Measurements from ENCODE around the gene PCDHGB5.
"Not testable (repeated sequence)": the region's sequence is repeated elsewhere in the genome, so short reads cannot be mapped to it uniquely, and the experiment has no call there.

Gene PCDHGB5

GRCh38 chr5:141371572-141372475, 25.9 kb upstream of the PCDHGB5 start:
- no peak for TF ChIP-seq CTCF (conservative IDR thresholded peaks at IDR 0.05)
- H3K27ac ChIP-seq, result no peak overlapping the region

- no peak for TF ChIP-seq CTCF (conservative IDR thresholded peaks at IDR 0.05)
- no peak within 1 kb of the TSS for H3K27ac ChIP-seq
Observed at GRCh38 chr5:141373673-141374317, 24.0 kb upstream of the PCDHGB5 start, which contains the start of gene PCDHGA6. TSS of gene PCDHGA6 (plus strand) at chr5:141373891. CDS start at chr5:141374084, 193 bp downstream.

- no peak overlapping the region for H3K27ac ChIP-seq
- TF ChIP-seq CTCF (conservative IDR thresholded peaks at IDR 0.05), result no peak
Observed at GRCh38 chr5:141374627-141375026, 23.1 kb upstream of the PCDHGB5 start.

GRCh38 chr5:141375444-141376155, 22.1 kb upstream of the PCDHGB5 start:
- H3K27ac ChIP-seq, result not testable (repeated sequence)

GRCh38 chr5:141382469-141383294, 15.1 kb upstream of the PCDHGB5 start, which contains the start of gene PCDHGA7:
TSS of gene PCDHGA7 (plus strand) at chr5:141382742. CDS start at chr5:141382900, 158 bp downstream.
- H3K27ac ChIP-seq, result no peak within 1 kb of the TSS
- no peak for TF ChIP-seq CTCF (conservative IDR thresholded peaks at IDR 0.05)

GRCh38 chr5:141383345-141383744, 14.4 kb upstream of the PCDHGB5 start:
- H3K27ac ChIP-seq, result no peak overlapping the region
- no peak for TF ChIP-seq CTCF (conservative IDR thresholded peaks at IDR 0.05)

GRCh38 chr5:141384471-141385267, 13.1 kb upstream of the PCDHGB5 start:
- no peak overlapping the region for H3K27ac ChIP-seq
- no peak for TF ChIP-seq CTCF (conservative IDR thresholded peaks at IDR 0.05)
